HG03095 (cell line): Measurements from ENCODE around the gene IPO13.

Experiments
- ATAC-seq: cut with Tn5 transposase; IDR thresholded peaks from one replicate; pipeline ENCODE4 v1.9.1; 2021; ENCODE audit warnings: moderate library complexity; ENCODE audit not compliant: unreplicated experiment

Gene IPO13

DNA sequence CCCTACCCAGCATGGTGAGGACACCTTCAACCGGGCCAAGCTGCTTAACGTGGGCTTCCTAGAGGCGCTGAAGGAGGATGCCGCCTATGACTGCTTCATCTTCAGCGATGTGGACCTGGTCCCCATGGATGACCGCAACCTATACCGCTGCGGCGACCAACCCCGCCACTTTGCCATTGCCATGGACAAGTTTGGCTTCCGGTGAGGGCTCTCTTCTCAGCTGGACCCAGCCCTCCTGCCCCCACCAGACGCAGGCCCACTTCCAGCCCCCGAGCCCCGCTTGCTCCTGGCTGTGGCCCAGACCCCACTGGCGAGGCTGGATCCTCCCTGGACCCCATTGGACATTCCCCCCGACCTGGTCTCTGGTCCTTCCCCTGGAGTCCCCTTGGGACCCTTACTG, 38.1 kb downstream of the IPO13 start:
- no peak for ATAC-seq

DNA sequence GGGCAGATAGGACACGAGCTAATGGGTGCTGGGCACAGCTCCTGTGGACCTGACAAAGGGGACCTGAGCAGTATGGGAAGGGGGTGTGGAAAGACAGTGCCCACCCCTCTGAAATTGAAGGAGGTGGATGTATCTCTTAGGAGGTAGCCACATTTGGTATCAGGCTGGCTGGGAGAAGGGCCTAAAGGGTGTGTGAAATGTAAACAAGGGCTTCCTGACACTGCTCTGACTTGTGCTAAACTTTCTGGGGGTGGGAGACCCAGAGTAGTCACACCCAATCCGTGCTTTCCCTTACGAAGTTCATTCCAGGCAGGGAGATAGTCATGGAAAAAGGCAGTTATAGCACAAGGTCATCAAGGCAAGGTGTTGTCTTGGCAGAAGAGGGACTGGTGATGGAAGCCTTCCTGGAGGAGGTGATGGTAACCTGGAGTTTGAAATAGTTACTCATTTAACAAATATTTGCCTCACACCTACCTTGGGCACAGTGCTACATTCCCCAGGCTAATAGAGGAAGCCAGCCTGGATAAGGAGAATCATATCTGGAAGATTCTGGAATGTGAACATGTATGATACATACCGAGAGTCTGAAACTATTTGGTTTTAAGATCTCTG, 39.3 kb downstream of the IPO13 start:
- ATAC-seq, result no peak

DNA sequence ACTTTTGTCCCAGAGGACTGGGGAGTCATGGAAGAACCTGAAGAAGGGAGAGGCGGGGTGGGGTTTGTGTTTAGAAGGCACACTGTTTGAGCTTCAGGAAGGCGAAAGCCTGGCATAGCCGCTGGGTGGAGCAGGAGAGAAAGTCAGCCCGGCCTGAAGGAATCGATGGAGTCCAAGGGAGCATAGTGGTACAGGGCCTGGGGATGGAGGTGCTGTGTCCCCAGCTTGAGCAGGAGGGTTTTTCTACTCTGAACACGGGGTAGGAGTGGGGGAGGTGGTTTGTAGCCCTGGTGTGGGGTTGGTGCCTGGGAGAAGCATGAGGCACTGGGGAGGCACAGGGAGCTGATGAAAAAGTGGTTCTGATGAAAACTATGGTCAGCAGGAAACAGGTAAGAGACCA, 40.0 kb downstream of the IPO13 start:
- ATAC-seq, result no peak

DNA sequence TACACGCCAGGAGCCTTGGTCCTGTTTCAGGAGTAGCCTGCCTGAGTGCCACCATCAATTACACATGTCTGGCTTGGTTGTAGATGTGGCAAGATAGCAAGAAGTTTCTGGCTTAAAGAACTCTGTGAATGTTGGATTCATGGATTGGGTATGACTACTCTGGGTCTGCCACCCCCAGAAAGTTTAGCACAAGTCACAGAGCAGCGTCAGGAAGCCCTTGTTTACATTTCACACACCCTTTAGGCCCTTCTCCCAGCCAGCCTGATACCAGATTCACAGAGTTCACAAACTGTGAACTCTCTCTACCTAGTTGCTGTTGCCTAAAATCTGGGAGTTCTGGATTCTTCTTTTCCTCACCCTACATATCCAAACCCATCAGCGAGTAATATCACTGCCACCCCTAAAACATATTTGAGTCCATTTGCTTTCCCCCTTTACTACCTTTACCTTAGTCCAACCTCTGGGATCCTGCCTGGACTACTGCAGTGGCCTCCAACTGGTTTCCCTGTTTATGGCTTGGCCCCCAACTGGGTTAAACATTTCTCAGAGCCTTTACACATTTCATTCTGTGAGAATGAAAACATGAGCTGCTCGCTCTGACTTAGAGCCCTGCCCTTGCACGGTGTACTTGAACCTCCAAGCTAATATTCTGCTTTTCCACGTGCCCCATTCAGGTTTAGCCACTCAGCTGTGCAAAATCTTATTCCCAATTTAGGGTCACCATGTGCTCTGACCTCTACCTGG, 40.6 kb downstream of the IPO13 start:
- no peak for ATAC-seq

DNA sequence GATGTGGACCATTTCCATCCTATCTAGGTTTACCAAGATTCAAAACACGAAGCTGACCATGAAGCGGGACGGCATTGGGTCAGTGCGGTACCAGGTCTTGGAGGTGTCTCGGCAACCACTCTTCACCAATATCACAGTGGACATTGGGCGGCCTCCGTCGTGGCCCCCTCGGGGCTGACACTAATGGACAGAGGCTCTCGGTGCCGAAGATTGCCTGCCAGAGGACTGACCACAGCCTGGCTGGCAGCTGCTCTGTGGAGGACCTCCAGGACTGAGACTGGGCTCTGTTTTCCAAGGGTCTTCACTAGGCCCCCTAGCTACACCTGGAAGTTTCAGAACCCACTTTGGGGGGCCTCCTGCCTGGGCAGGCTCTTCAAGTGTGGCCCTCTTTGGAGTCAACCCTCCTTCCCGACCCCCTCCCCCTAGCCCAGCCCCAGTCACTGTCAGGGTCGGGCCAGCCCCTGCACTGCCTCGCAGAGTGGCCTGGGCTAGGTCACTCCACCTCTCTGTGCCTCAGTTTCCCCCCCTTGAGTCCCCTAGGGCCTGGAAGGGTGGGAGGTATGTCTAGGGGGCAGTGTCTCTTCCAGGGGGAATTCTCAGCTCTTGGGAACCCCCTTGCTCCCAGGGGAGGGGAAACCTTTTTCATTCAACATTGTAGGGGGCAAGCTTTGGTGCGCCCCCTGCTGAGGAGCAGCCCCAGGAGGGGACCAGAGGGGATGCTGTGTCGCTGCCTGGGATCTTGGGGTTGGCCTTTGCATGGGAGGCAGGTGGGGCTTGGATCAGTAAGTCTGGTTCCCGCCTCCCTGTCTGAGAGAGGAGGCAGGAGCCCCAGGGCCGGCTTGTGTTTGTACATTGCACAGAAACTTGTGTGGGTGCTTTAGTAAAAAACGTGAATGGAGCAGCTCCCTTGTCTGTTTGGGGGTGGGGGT, 43.8 kb downstream of the IPO13 start:
- ATAC-seq, result no peak

DNA sequence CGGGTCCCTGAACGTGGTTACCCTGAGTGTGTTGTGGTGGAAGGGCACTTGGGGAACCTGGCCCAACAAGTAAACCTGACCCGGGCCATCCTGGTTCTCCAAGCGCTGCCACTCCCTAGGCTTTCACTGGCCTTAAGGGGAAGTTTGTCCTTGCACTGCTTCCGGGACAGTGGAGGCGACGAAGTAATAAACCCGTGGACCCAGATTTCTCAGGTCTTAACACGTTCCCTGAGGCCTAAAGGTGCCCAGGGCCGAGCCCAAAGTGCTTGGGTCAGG, 44.4 kb downstream of the IPO13 start:
- ATAC-seq, result no peak

DNA sequence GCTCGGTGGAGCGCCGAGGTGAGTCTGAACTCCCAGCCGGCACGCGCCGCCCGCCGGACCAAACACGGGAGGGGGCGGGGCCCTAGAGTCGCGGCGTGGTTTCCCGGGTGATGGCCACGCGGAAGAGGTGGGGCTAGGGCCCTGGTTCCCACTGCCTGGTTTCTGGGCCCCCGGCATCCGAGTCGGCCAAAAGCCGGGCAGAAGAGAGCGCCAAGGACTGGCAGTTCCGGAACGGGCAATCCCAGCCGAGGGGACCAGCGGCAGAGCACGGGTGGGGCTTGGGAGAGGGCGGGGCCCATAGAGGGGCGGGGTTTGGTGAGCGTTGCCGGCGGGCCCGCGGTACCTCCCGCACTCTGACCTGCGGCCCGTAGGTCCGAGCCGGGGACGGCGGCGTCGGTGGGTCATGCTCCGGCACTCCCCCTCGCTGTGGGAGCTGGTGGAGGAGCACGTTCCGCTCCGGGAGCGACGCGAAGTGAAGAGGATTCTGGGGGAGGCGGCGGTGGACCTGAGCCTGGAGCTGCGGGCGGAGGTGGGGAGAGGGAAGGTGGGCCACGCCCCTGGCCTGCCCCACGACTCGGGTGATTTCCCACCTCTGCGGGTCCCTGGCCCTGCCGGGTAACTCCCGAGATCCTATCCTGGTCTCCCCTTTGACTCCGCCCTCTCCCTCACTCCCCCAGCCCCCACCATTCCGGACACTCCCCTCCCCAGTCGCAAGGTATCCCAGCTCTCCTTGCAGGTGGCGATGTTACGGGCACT, 44.9 kb downstream of the IPO13 start, which contains the start of gene CCDC24:
Gene CCDC24, plus strand, starts transcription at position 124 of the 756 bp plus-strand sequence. Its CDS starts 280 bp downstream, at position 404.
- ATAC-seq, result peak; percentile 73

DNA sequence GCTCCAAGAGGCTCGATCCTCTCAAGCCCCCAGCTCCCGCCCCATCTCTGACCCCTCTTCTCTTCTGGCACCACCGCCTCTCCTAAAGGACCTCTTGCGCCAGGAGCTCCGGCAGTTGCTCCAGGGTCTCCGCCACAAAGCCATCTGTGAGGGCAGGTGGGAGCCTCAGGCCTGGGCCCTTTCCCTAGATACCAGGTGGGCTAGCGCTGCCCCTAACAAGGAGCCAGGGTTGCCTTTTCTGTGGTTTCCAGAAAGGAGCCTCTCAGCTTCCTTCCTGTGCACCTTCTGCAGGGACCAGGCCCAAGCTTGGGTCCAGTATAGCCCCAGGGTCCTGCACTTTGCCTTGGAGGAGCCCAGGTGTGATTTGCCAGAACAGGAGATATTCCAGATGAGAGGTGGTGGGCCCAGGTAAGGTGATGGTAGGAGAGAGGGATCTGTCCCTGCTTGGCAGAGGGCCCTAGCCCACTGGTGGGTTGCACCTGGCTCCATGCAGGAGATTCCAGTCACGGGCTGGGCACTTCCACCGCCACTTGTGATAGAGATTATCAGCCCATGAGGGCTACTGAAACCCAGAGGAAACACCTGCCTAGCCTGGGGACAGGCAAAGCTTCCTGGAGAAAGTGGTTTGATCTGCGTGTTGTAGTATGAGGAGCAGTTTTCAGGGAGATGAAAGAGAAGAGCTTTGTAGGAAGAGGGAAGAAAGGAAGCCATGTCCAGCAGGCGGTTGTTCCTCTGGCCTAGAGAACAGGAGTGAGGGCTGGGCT, 45.7 kb downstream of the IPO13 start:
- no peak for ATAC-seq

DNA sequence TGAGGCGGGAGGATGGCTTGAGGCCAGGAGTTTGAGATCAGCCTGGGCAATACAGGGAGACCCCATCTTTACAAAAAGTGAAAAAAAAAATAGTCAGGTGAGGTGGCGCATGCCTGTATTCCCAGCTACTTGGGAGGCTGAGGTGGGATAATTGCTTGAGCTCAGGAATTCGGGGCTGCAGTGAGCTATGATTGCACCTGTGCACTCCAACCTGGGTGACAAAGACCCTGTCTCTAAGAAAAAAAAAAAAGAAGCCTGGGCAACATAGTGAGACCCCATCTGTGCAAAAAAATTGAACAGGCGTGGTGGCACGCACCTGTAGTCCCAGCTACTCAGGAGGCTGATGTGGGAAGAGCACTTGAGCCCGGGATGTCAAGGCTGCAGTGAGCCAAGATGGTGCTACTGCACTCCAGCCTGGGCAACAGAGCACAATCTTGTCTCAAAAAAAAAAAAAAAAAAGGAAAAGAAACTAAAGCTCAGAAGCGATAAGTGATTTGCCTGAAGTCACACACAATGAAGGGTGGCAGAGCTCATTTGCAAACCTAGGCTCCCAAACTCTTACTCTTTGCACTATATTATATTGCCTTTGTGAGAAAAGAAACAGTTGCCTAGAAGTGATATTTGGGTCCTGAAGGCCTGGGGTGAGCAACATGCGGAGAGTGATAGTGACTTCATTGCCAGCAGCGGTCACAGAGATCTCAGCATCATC, 46.6 kb downstream of the IPO13 start:
- no peak for ATAC-seq

DNA sequence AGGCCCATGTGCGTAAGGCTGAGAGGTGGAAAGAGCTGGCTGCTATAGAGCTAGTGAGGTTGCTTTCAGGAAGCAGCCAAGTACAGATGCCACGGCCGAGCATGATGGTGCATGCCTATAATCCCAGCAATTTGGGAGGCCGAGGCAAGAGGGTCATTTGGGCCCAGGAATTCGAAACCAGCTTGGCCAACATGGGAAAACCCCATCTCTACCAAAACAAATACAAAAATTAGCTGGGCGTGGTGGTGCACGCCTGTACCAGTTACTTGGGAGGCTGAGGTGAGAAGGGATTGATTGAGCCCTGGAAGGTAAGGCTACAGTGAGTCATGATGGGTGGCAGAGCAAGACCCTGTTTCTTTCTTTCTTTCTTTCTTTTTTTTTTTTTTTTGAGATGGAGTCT, 47.3 kb downstream of the IPO13 start:
- no peak for ATAC-seq

DNA sequence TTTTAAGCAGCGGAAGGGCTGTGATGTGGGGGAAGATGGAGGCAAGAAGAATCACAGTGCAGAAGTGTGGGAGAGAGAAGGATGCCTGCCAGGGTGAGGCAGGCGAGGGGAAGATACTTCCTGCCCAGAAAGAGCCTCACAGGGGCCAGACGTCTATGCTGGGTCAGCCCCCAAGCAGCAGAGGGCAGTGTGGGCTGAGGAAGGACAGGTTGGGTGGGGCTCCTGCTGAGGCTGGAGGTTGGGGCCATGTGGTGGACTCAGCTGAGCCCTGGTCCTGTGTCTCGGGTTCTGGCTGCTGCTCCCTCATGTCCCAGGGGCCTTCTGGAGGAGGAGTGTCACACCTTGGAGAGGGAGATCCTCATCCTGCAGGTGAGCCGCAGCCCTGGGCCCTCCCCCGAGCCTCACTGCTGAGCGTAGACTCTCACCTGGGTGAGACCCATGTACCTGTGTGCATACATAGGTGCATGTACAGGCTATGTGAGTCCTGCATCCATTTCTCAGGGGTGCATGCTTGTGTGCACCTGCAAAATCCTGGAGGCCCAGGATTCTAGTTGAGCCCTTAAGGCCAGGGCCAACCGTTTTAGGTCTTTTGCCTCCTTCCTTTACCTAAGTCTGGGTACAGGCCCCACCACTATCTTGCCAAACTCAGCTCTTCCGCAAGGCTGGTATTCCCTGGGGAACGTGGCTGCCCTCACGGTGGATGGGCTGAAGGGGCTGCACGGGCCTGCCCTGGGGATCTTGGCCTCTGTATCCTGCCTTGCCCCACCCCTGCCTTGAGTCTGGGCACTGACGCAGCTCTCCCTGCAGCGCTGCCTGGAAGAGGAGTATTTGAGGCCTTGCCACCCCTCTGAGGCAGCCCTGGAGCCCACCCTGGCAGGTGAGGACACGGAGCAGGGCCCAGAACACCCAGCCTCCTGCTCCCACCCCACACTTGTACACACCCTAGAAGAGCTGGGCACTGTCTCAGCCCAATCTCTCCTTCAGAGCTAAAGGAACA, 48.3 kb downstream of the IPO13 start:
- no peak for ATAC-seq

DNA sequence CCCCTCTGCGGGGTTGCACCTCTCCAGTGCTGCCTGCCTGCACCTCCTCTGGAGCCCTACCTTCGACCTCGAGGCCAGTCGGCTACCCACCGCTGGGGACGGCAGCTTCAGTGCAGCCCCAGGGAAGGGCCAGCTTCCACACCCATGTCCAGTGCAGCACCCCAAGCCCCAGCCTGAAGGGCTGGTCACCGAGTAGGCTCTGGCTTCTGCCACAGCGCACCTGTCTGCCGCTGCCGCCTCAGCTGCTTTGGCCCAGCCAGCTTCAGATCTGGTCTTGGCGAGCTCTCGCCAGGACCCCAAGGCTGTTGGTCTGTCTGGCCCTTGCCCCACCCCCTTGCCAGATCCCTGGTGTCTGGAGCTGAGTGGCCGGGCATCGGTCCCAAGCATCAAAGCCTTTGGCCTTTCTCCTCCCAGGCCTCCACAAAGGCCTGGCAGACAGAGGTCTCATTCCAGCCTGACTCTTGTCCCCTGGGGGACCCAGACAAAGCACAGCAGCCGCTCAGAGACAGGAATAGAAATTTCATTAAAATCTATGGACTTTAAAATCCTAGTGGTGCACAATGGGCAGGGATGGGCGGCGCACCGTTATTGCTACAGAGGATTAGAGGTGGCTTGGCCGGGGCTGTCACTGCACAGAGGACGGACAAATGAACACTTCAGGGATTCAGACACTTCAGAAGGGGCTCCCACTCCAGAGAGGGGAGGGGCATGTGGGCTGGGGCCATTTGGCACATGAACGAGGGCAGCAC, 49.4 kb downstream of the IPO13 start:
- no peak for ATAC-seq

DNA sequence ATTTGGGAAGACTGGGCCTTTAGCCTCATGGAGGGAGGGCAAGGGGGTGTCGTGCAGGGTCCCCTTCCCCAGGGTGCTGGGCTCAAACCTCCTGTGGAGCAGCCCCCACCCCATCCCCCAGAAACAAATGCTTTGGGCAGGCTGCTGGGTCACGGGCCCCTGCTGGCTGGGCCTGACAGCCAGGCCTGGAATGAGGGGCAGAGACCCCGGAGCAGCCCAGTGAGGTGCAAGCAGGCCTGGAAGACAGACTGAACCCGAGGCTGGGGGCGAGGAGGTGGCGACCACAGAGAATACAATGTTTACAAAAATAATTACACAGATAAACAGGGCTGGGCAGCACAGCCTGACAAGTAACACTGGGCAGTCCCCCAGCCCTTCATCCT, 50.0 kb downstream of the IPO13 start:
- no peak for ATAC-seq

DNA sequence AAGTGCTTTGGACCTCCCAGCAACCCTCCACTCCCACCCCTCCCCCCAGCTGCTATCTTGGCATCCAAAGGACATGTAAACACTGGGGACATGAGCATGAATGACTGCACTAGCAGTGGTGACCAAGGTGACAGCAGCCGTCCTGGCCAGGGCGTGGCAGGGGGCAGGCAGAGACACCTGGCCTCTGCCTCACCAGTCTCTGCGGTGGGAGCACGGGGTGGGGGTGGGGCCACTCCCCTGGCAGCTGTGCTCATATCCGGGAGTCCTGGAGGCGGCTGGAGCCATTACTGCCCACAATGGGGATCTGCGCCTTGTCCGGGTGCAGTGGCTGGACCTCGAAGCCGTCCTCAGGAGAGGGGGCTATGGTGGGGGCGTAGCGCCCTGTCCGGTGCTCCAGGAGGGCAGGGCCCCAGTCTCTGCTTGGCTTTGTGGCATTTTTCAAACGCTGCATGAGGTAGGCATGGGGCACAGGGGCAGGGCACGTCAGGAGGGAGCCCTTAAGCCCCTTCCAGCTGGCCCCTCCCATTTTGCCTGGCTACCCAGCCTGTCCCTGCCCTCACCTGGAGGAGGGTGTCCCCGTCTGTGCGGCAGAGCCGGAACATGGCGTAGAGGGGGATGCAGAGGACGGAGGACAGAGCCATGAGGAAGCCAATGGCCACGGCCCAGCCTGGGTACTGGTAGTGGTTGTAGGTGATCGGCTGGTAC, 50.7 kb downstream of the IPO13 start:
- no peak for ATAC-seq

DNA sequence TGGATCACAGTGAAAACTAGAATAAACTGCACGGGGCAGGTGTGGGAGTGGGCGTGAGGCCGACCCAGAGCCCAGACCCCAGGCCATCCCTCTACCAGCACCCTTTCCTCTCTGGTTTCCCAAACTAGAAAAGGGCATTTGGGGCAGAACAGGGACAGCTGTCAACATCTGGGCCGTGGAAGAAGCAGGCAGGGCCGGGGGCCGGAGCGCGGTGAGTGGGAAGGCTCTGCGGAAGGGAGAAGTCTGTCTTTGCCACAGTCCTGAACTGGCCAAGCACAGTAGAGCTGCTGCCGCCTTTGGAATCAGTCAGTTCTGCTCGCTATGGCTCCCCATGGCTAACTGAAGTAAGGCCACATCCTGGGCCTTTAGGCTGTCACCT, 51.2 kb downstream of the IPO13 start:
- ATAC-seq, result no peak

DNA sequence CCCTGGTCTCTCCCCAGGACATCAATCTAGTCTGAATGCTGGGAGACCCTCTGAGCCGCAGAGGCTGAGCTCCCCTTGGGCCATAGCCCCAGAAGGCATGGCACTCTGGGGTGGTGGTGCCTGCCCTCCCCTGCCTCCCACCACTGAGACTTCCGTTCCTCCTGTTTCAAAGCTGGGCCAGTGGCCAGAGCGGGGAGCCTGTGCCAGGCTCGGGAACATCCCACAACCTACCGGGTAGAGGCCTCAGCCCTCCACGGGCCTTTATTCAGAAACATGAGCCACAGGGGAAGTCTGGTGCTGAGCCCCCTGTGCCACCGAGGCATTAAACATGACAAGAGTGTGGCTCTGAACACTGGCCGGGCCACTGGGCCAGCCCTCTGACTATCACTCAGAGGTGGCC, 52.7 kb downstream of the IPO13 start:
- no peak for ATAC-seq

DNA sequence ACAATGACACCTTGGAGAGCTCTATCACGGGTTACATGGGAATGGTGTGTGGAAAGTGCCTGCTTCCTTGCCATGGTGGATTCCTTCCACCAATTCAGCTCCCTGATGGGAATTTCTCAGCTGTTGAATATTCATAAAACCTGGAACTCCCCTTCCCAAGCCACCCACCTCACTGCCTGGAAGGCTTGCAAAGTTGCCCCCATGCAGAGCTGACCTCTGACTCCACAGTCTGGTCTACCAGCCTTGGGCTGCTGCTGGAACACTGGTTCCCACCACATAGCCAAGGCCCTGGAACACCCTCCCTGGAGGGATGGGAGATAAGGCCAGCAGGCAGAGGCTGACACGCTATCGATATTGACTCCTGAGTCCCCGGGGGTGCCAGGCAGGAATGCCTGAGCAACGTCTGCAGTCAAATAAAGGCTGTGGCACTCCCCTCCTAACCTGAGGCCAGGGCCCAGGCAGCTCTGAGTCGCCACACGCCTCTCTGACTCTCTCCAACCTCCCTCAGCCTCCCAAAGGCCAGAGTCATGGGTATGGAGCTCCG, 53.4 kb downstream of the IPO13 start:
- no peak for ATAC-seq
